Raji (cell line): ENCODE results near the gene SLC34A2.

Experiments used
- POLR2A ChIP-seq: IDR thresholded peaks from 2 replicates; pipeline ENCODE4 v1.6.1; 2011; ENCODE audit warnings: low read depth, low read length, control low read depth; ENCODE audit not compliant: insufficient read depth

The SLC34A2 gene

GRCh38 chr4:25654971-25655963 is at the start of gene SLC34A2:
Gene SLC34A2 (plus strand): TSS chr4:25655851. CDS start chr4:25662501, 6,650 bp downstream.
- no peak for TF ChIP-seq POLR2A

- TF ChIP-seq POLR2A: no peak
Observed at GRCh38 chr4:25608644-25609043, 47.0 kb upstream of the SLC34A2 start.

GRCh38 chr4:25609976-25610375 is 45.7 kb upstream of the SLC34A2 start:
- no peak for TF ChIP-seq POLR2A

GRCh38 chr4:25614807-25615206 is 40.8 kb upstream of the SLC34A2 start:
- no peak for TF ChIP-seq POLR2A

- no peak for TF ChIP-seq POLR2A
Observed at GRCh38 chr4:25621027-25621930, 34.4 kb upstream of the SLC34A2 start.

GRCh38 chr4:25624616-25625015 is 31.0 kb upstream of the SLC34A2 start:
- no peak for TF ChIP-seq POLR2A

- no peak for TF ChIP-seq POLR2A
Observed at GRCh38 chr4:25628451-25628850, 27.2 kb upstream of the SLC34A2 start.

GRCh38 chr4:25632135-25632534 is 23.5 kb upstream of the SLC34A2 start:
- TF ChIP-seq POLR2A: no peak

GRCh38 chr4:25633541-25633940 is 22.1 kb upstream of the SLC34A2 start:
- TF ChIP-seq POLR2A: no peak

- TF ChIP-seq POLR2A: no peak
Observed at GRCh38 chr4:25635501-25635900, 20.1 kb upstream of the SLC34A2 start.

- no peak for TF ChIP-seq POLR2A
Observed at GRCh38 chr4:25637581-25638220, 17.9 kb upstream of the SLC34A2 start.

- TF ChIP-seq POLR2A: no peak
Observed at GRCh38 chr4:25638221-25638601, 17.4 kb upstream of the SLC34A2 start.

- TF ChIP-seq POLR2A: no peak
Observed at GRCh38 chr4:25638806-25639205, 16.8 kb upstream of the SLC34A2 start.

GRCh38 chr4:25650311-25650710 is 5.3 kb upstream of the SLC34A2 start:
- TF ChIP-seq POLR2A: no peak

- no peak for TF ChIP-seq POLR2A
Observed at GRCh38 chr4:25651682-25652081, 4.0 kb upstream of the SLC34A2 start.

- no peak for TF ChIP-seq POLR2A
Observed at GRCh38 chr4:25654031-25654970, 1.4 kb upstream of the SLC34A2 start.
